CD4-positive, alpha-beta T cell (primary cell): ENCODE data around the gene VIPR2. TPM values are rescaled to one million over a fixed set of nuclear protein-coding genes. Genes with fewer than 3 reads are reported as not detected.
A peak's percentile ranks its signal among the peaks of the same experiment; 100 is the strongest.

ENCODE experiments used
- ATAC-seq: fragments of 200-7000 bp; cut with Tn5 transposase; one replicate; pipeline ENCODE4 v1.10.0; 2022; ENCODE audit warnings: mild to moderate bottlenecking; ENCODE audit not compliant: poor library complexity
- CTCF ChIA-PET: fragments of 350-600 bp; sonication (Branson Sonifier 250); formaldehyde crosslinking; loops from one replicate; lab custom pipeline; 2021; ENCODE audit warnings: antibody characterized with exemption, inconsistent platforms; lab: Charles Lee
- POLR2A ChIA-PET: fragments of 350-600 bp; sonication (Branson Sonifier 250); formaldehyde crosslinking; loops from one replicate; lab custom pipeline; 2021; ENCODE audit warnings: antibody characterized with exemption, inconsistent platforms; lab: Charles Lee
- DNase-seq, 14 experiments: peaks; one replicate each; pipeline ENCODE4 v3.0.0-alpha.2; 2013 to 2020; ENCODE audit warnings: mixed read lengths in 2 of 14
- H3K27ac ChIP-seq, 2 donors: one replicate each; pipeline versions ENCODE4 v1.5.1 to v1.7.0; 2013; ENCODE audit warnings: low read length in 2 of 2, low read depth in 1 of 2, mild to moderate bottlenecking in 1 of 2
- H3K27me3 ChIP-seq, 2 experiments: 1 replicate in 1 of 2; 2 replicates in 1 of 2; pipeline versions ENCODE4 v1.6.1 to v1.7.0; 2013; ENCODE audit warnings: low read length in 2 of 2, control low read depth in 1 of 2, mild to moderate bottlenecking in 1 of 2, moderate library complexity in 1 of 2; ENCODE audit not compliant: insufficient read depth in 2 of 2, control insufficient read depth in 1 of 2
- H3K36me3 ChIP-seq: one replicate; pipeline ENCODE4 v1.6.1; 2013; ENCODE audit warnings: low read length, control low read depth; ENCODE audit not compliant: insufficient read depth
- H3K4me1 ChIP-seq: one replicate; pipeline ENCODE4 v1.6.1; 2013; ENCODE audit warnings: low read length, control low read depth; ENCODE audit not compliant: insufficient read depth
- H3K4me3 ChIP-seq: one replicate; pipeline ENCODE4 v1.5.1; 2013; ENCODE audit warnings: mild to moderate bottlenecking, low read length, moderate library complexity
- H3K9me3 ChIP-seq, 2 experiments: 1 replicate in 1 of 2; 2 replicates in 1 of 2; pipeline versions ENCODE4 v1.6.1 to v1.7.0; 2013; ENCODE audit warnings: low read length in 2 of 2, mild to moderate bottlenecking in 2 of 2, control low read depth in 1 of 2, moderate library complexity in 1 of 2; ENCODE audit not compliant: control insufficient read depth in 1 of 2, insufficient read depth in 1 of 2
- H3K27ac Mint-ChIP-seq: one replicate; pipeline ENCODE4 v1.8.0; 2020; ENCODE audit warnings: mixed read lengths
- H3K27me3 Mint-ChIP-seq: one replicate; pipeline ENCODE4 v1.8.0; 2021; ENCODE audit warnings: mixed read lengths
- H3K36me3 Mint-ChIP-seq: one replicate; pipeline ENCODE4 v1.8.0; 2021; ENCODE audit warnings: low read depth, mixed read lengths
- H3K4me1 Mint-ChIP-seq: one replicate; pipeline ENCODE4 v1.8.0; 2021; ENCODE audit warnings: low read depth, mixed read lengths
- H3K4me3 Mint-ChIP-seq: one replicate; pipeline ENCODE4 v1.8.0; 2020; ENCODE audit warnings: mild to moderate bottlenecking, mixed read lengths
- H3K9me3 Mint-ChIP-seq: one replicate; pipeline ENCODE4 v1.8.0; 2020; ENCODE audit warnings: mixed read lengths
- CTCF ChIP-seq: fragments of 200-600 bp; IDR thresholded peaks from one replicate; pipeline ENCODE4 v1.8.0; 2022; ENCODE audit warnings: antibody characterized with exemption, mild to moderate bottlenecking
- intact Hi-C, 2 experiments: fragments of 100-400 bp; cut with DNase I in 1 of 2; cut with micrococcal nuclease in 1 of 2; formaldehyde crosslinking; loops; one replicate each; pipeline versions ENCODE4 v1.15.1 to v1.9.0; 2023 to 2025; cut with DNase I, micrococcal nuclease
- total RNA-seq, 174 experiments: library from RNA in 2 of 174; stranded (reverse) in 2 of 174; gene quantifications; one replicate each; pipeline ENCODE4 v1.2.3 and lab custom pipeline; 2021 to 2026

VIPR2 gene
- total RNA-seq, 2 experiments from 2014 or later, result 0.59 to 0.80 TPM

DNA sequence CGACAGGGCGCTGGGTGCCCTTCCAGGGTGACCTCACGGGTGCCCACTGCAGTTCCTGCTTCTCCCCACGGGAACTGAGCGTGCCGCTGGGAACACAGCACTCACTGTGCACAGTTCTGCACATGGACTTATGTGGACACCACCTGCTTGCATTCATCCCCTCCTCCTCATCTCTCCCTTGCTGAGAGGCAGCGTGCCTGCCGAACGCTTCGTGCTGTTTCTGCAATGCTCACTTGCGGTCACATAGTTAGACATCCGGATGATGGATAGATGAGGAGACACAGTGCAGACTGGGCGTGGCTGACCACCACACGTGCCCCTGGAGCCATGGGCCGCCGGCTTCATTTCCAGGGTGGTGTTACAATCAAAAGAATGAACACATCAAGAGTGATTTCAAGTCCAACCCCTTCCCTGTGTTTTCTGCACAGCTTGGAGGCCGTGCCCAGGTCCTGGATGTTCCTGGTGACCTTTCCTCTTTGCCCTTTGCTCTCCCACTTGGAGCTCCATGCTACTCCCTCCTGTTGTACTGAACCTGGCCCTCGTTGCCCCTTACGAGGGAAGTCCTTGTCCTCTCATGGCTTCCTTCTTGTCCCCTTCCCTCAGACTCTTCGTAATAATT is 119.4 kb downstream of the VIPR2 start:
- ATAC-seq (no peak), DNase-seq (peak in 1 of 14 experiments; percentile 27)
- ChIA-PET POLR2A (no interaction called here), CTCF (no interaction called here)
- H3K27ac ChIP-seq, result no peak overlapping the region
- H3K27me3 Mint-ChIP-seq, result peaks cover 14% of the 10 kb centered on the region
- no peak overlapping the region for H3K27ac Mint-ChIP-seq
- no peak for TF ChIP-seq CTCF
- peaks cover 6% of the 10 kb centered on the region for H3K4me1 ChIP-seq
- peaks cover 0 to 27% of the 10 kb centered on the region in 2 experiments for H3K9me3 ChIP-seq
- peaks cover 9% of the 10 kb centered on the region for H3K4me1 Mint-ChIP-seq
- H3K36me3 ChIP-seq, result no peaks in the 10 kb centered on the region
- H3K4me3 ChIP-seq, result no peak overlapping the region
- intact Hi-C loops, result no loop called here
- H3K9me3 Mint-ChIP-seq, result no peaks in the 10 kb centered on the region
- H3K27me3 ChIP-seq, result peaks cover 8 to 14% of the 10 kb centered on the region in 2 experiments
- no peaks in the 10 kb centered on the region for H3K36me3 Mint-ChIP-seq
- no peak overlapping the region for H3K4me3 Mint-ChIP-seq

GRCh38 chr7:159024280-159024951 is 120.3 kb downstream of the VIPR2 start:
- Histone ChIP-seq H3K27me3 (peaks cover 5 to 9% of the 10 kb centered on the region in 2 experiments), H3K36me3 (no peaks in the 10 kb centered on the region), H3K4me3 (no peak overlapping the region), H3K27ac (no peak overlapping the region), H3K9me3 (peaks cover 0 to 24% of the 10 kb centered on the region in 2 experiments), H3K4me1 (peaks cover 5% of the 10 kb centered on the region)
- H3K4me1 Mint-ChIP-seq, result peaks cover 9% of the 10 kb centered on the region
- DNase-seq (peak in 1 of 14 experiments; percentile 16), ATAC-seq (no peak)
- no peak overlapping the region for H3K4me3 Mint-ChIP-seq
- no peaks in the 10 kb centered on the region for H3K36me3 Mint-ChIP-seq
- CTCF ChIA-PET, result no interaction called here
- intact Hi-C loops, result no loop called here
- no peak overlapping the region for H3K27ac Mint-ChIP-seq
- peaks cover 14% of the 10 kb centered on the region for H3K27me3 Mint-ChIP-seq
- H3K9me3 Mint-ChIP-seq, result no peaks in the 10 kb centered on the region
- POLR2A ChIA-PET, result no interaction called here
- TF ChIP-seq CTCF, result no peak

DNA sequence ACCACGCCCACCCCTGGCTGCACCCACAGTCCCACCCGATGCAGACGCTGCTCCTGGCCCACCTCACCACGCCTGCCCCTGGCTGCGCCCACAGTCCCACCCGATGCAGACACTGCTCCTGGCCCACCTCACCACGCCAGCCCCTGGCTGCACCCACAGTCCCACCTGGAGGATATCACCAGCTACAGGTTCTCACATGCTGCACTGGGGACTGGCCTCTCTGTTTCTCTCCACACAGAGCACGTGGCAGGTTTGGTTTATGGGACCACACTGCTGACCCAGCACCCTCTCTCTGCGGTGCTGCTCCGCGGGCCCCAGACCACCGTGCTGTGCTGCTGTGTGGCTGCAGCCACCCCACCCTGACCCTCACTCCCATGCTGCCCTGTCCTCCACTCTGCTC is 120.9 kb downstream of the VIPR2 start:
- ChIA-PET CTCF (no interaction called here), POLR2A (no interaction called here)
- H3K27ac Mint-ChIP-seq, result no peak overlapping the region
- H3K36me3 Mint-ChIP-seq, result no peaks in the 10 kb centered on the region
- H3K27me3 Mint-ChIP-seq, result peaks cover 14% of the 10 kb centered on the region
- H3K27me3 ChIP-seq, result peaks cover 5% of the 10 kb centered on the region in 2 experiments
- H3K4me3 ChIP-seq, result no peak overlapping the region
- peaks cover 5% of the 10 kb centered on the region for H3K4me1 ChIP-seq
- no peak for ATAC-seq
- DNase-seq, result peak in 1 of 14 experiments; percentile 6
- H3K36me3 ChIP-seq, result no peaks in the 10 kb centered on the region
- no peak overlapping the region for H3K4me3 Mint-ChIP-seq
- no peak overlapping the region for H3K27ac ChIP-seq
- peaks cover 14% of the 10 kb centered on the region for H3K4me1 Mint-ChIP-seq
- no peak for TF ChIP-seq CTCF
- intact Hi-C loops, result no loop called here
- H3K9me3 ChIP-seq, result peaks cover 0 to 20% of the 10 kb centered on the region in 2 experiments
- H3K9me3 Mint-ChIP-seq, result no peaks in the 10 kb centered on the region
